Measurements from ENCODE around the gene MRPL55. TPM values are rescaled to one million over a fixed set of nuclear protein-coding genes. Genes with fewer than 3 reads are reported as not detected.

The MRPL55 gene
- total RNA-seq, 1 donor = 32.5 TPM

DNA sequence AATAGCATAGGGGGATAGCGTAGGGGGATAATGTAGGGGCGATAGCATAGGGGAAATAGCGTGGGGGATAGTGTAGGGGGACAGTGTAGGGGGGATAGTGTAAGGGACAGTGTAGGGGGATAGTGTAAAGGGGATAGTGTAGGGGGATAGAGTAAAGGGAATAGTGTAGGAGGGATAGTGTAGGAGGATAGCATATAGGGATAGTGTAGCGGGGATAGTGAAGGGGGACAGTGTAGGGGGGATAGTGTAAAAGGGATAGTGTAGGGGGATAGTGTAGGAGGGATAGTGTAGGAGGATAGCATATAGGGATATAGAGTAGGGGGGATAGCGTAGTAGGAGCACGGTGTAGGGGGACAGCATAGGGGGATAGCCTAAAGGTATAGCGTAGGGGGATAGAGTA, 40.7 kb downstream of the MRPL55 start:
- no peak overlapping the region for H3K4me3 ChIP-seq (ENCODE audit: low read depth, low read length)
- TF ChIP-seq CTCF (IDR thresholded peaks at IDR 0.05; ENCODE audit: insufficient read depth, low read length) = no peak
- no peak for DNase-seq (ENCODE audit: low read depth)

- no peak for TF ChIP-seq CTCF (IDR thresholded peaks at IDR 0.05; ENCODE audit: insufficient read depth, low read length)
- no peak for DNase-seq (ENCODE audit: low read depth)
Observed at GRCh38 chr1:228066891-228067654, 42.0 kb downstream of the MRPL55 start.

DNA sequence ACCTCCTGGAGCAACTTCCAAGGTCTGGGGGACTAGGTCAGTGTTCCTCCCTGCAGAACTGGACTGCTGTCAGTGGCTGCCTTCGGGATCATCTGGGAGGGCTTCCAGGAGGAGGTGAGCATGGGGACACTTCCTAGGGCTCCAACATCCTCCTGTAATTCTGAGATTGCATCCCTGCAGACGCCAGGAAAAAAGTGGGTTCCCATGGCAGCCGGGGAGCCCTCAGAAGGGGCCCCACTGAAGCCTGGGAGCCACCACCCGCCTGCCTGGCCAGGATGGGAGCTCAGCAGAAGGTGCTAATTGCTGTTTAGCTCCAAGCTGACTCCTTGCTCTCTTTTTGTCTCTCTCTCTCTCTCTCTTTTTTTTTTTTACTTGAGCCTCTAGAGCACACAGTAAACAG, 42.7 kb downstream of the MRPL55 start:
- no peak for DNase-seq (ENCODE audit: low read depth)
- H3K4me3 ChIP-seq (ENCODE audit: low read depth, low read length) = no peak overlapping the region
- no peak for TF ChIP-seq CTCF (IDR thresholded peaks at IDR 0.05; ENCODE audit: insufficient read depth, low read length)

More at GRCh38 chr1:228066891-228067654, 42.0 kb downstream of the MRPL55 start:
- no peak overlapping the region for H3K4me3 ChIP-seq (ENCODE audit: low read depth, low read length)

DNA sequence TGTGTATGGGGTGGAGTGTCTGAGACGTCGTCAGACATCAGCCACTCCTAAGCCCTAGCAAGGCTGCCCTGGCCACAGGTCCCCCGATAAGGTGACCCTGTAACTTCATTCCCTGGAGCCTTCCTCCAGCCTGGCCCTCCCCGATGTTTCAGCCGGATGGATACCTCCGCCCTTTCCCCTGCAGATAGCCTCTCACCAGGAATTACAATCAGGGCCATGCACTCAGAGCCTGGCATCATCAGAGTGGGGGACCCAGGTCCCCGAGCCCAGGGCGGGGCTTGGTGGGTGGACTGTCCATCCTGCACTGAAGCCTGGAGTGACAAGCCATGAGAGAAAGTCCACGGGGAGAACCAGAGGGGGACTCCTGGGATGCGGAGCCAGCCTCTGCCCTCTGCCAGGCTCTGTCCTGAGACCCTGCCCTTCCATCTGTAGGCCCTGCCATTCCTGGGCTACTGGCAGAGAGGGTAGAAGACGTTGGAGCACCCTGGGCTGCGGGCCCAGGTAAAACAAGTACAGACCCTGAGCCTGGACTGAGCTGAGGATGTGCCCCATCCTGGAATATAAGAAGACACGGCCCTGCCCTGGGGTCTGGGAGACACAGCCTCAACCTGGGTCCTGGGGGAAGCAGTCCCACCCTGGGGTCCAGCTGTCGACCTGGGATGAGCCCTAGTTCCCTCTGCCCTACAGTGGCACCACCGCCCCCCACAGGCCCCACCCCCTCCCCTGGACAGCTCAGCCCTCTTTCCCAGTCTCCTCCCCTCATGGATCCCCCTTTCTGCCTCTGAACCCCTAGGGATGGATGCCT, 43.4 kb downstream of the MRPL55 start:
- no peak for DNase-seq (ENCODE audit: low read depth)
- no peak overlapping the region for H3K4me3 ChIP-seq (ENCODE audit: low read depth, low read length)
- no peak for TF ChIP-seq CTCF (IDR thresholded peaks at IDR 0.05; ENCODE audit: insufficient read depth, low read length)

DNA sequence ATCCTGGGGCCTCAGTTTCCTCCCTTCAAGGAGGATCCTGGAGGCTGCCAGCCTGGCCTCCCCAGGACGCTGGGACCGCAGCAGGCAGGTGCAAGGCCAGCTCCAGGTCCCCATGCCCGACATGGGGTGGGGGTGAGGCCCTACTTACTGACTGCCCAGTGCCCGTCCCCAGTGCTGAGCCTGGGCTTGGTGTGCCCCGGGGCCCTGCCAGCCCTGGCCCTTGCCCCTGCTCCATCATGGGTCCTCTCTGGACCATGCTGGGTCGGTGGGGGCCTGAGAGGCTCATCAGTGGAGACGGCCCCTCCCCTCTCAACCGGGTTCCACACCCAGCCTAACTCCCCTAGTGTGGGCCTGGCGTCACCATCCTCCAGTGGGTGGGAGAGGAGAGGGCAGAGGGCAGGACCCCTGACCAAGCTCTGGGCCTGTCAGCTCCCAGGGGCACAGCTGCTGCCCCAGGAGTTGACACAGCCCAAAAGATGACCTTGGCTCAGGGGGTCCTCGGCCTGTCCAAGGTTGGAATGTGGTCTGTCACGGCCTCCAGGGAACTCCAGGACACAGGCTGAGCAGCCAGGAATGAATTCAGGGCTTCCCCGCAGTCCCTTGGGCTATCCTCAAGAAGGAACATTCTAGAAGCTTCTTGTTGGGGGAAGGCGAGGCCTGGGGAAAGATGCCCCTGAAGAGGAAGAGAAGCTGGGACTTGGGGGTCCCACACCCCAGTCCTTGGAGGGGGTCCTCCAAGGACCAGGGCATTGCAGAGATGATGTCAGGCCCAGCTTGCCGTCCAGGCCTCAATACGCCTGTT, 44.2 kb downstream of the MRPL55 start:
- no peak for DNase-seq (ENCODE audit: low read depth)
- no peak for TF ChIP-seq CTCF (IDR thresholded peaks at IDR 0.05; ENCODE audit: insufficient read depth, low read length)
- no peak overlapping the region for H3K4me3 ChIP-seq (ENCODE audit: low read depth, low read length)

DNA sequence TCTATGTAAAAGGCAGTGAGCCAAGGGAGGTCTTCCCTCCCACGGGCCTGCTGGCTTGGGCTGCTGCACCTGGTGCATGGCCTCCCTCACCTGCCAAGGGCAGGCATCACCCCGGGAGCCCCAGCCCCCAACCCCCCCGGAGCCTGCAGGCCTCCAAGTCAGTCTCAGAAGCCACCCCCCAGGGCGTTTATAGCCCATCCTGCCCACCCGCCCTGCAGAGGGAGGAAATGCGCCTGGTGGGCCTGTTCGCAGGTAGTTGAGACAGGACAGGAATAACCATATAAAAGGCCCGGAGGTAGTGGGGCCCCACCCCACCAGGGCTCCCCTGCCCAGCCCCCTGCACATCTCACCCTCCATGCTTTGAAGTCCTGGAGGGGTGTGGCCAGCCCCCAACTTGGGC, 44.8 kb downstream of the MRPL55 start:
- H3K4me3 ChIP-seq (ENCODE audit: low read depth, low read length) = no peak overlapping the region
- DNase-seq (ENCODE audit: low read depth) = no peak
- no peak for TF ChIP-seq CTCF (IDR thresholded peaks at IDR 0.05; ENCODE audit: insufficient read depth, low read length)

All from fibroblast of the aortic adventitia (primary cell).